ENCODE measurements around the gene SP8. TPM values are rescaled to one million over a fixed set of nuclear protein-coding genes. Genes with fewer than 3 reads are reported as not detected.
A peak's percentile ranks its signal among the peaks of the same experiment; 100 is the strongest.
"Not testable (repeated sequence)": the region's sequence is repeated elsewhere in the genome, so short reads cannot be mapped to it uniquely, and the experiment has no call there.

The SP8 gene
- total RNA-seq, result not detected

DNA sequence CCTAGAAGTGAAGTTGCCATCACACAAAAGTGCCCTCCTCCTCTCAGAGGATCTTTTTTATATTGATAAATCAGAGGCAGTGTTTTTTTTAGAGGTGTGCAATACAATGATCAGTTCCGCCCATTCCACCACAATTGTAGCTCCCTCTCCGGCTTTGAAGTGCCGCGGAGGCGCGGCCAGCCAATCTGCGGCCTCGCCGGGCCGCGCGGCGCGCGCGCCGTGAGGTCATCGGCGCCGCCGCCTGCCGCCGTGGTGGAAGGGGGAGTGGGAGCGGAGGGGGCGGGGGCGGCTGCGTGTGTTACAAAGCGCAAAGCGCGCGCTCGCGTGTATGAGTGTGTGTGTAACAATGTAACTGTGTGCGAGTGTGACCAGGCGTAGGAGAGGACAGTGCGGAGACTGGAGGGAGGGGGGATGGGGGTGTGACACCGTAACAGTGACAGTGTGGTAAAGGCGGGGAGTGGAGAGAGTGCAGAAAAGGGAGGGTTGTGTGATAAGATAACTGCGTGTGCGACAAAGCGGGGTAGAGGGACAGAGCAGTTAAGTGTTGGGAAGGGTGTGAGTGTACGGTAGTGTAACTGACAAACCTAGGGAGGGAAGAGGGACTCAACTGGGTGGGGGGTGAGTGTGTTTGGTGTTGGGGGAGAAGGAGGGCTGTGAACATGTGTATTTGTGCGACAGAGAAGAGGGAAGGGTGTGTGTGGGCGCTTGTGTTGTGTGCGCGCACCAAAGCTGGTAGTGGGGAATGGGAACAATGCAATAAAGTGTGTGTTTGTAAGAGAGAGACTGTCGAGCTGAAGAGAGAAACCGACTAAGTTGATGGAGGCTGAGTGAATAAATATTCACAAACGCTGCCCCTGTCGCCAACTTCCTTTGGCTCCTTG is at the start of gene SP8:
TSS of gene SP8 (minus strand) at position 108 of the 881 bp plus-strand sequence. CDS start at position 20, 88 bp downstream.
- POLR2A ChIA-PET, result no interaction called here
- CTCF ChIA-PET, result no interaction called here
- peak within 1 kb of the TSS; percentile 37 for H3K27ac Mint-ChIP-seq
- DNase-seq, result peak; percentile 64
- peaks cover 3% of the 10 kb centered on the region for H3K9me3 Mint-ChIP-seq (ENCODE audit: low read depth)
- H3K4me3 Mint-ChIP-seq, result peak within 1 kb of the TSS; percentile 66
- peaks cover 68% of the 10 kb centered on the region for H3K27me3 Mint-ChIP-seq
- H3K4me1 Mint-ChIP-seq, result peaks cover 26% of the 10 kb centered on the region
- ATAC-seq, result peak; percentile 72
- intact Hi-C loops (cut with DNase I, micrococcal nuclease), result loop anchor here in 1 of 2 experiments (2.0 kb wide), 1 partner anchor 640 kb away; no protein-coding TSS in a partner anchor
- H3K36me3 Mint-ChIP-seq (ENCODE audit: low read depth), result peaks cover 9% of the 10 kb centered on the region

DNA sequence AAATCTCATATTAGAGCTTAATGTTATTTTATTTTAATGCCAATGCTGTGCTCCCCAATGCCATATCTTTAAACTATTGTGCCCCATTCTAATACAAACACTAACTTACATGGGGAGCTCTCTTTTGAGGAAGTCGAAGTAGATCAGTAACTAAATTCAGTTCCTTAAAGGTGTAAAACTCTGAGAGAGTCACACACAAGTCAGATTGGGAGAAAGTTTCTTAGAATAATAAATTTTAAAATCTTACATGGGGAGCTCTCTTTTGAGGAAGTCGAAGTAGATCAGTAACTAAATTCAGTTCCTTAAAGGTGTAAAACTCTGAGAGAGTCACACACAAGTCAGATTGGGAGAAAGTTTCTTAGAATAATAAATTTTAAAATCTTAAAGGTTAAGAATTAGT is 49.7 kb upstream of the SP8 start:
- DNase-seq; H3K27ac Mint-ChIP-seq; ATAC-seq; H3K27me3 Mint-ChIP-seq; CTCF ChIA-PET; intact Hi-C loops (cut with DNase I, micrococcal nuclease); H3K4me1 Mint-ChIP-seq; H3K36me3 Mint-ChIP-seq (ENCODE audit: low read depth); H3K9me3 Mint-ChIP-seq (ENCODE audit: low read depth); H3K4me3 Mint-ChIP-seq; POLR2A ChIA-PET: not testable (repeated sequence)

GRCh38 chr7:20835111-20835750 is 48.5 kb upstream of the SP8 start:
- no peaks in the 10 kb centered on the region for H3K9me3 Mint-ChIP-seq (ENCODE audit: low read depth)
- CTCF ChIA-PET, result no interaction called here
- H3K27me3 Mint-ChIP-seq, result peaks cover 10% of the 10 kb centered on the region
- H3K4me1 Mint-ChIP-seq, result no peaks in the 10 kb centered on the region
- DNase-seq, result no peak
- POLR2A ChIA-PET, result no interaction called here
- H3K4me3 Mint-ChIP-seq, result no peak overlapping the region
- intact Hi-C loops (cut with DNase I, micrococcal nuclease), result no loop called here
- H3K36me3 Mint-ChIP-seq (ENCODE audit: low read depth), result no peaks in the 10 kb centered on the region
- ATAC-seq, result no peak
- H3K27ac Mint-ChIP-seq, result no peak overlapping the region

GRCh38 chr7:20834656-20835055 is 48.0 kb upstream of the SP8 start:
- no peaks in the 10 kb centered on the region for H3K36me3 Mint-ChIP-seq (ENCODE audit: low read depth)
- H3K27me3 Mint-ChIP-seq, result peaks cover 10% of the 10 kb centered on the region
- no peak for ATAC-seq
- ChIA-PET POLR2A (no interaction called here), CTCF (no interaction called here)
- intact Hi-C loops (cut with DNase I, micrococcal nuclease), result no loop called here
- DNase-seq, result no peak
- H3K27ac Mint-ChIP-seq, result no peak overlapping the region
- H3K4me3 Mint-ChIP-seq, result no peak overlapping the region
- H3K4me1 Mint-ChIP-seq, result no peaks in the 10 kb centered on the region
- no peaks in the 10 kb centered on the region for H3K9me3 Mint-ChIP-seq (ENCODE audit: low read depth)

DNA sequence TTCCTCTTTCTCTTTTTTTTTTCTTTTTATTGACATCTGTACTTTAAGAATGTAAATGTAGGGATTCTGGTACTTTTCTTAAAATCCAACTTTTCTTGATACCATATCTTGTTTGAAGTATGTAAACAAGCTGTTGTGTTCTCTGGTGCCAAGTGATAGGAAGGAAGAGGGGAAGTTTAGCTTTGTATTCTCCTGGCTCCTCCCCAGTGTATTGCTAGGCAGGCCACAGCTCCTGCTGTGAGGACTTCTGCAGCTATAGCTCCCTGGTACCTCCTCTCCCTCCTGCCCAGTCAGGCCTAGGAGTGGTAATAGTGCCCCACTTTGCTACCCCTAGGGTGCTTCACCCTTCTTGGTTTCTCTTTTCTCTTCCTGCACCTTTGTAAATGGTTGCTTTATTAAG is 45.3 kb upstream of the SP8 start:
- ChIA-PET CTCF (interaction anchor here (1.5 kb wide), 1 partner anchor 31 kb away, joined by 3 read pairs; no protein-coding TSS in a partner anchor), POLR2A (no interaction called here)
- no peaks in the 10 kb centered on the region for H3K4me1 Mint-ChIP-seq
- H3K27ac Mint-ChIP-seq, result no peak overlapping the region
- no peak for ATAC-seq
- H3K4me3 Mint-ChIP-seq, result no peak overlapping the region
- no peaks in the 10 kb centered on the region for H3K36me3 Mint-ChIP-seq (ENCODE audit: low read depth)
- intact Hi-C loops (cut with DNase I, micrococcal nuclease), result no loop called here
- peaks cover 10% of the 10 kb centered on the region for H3K27me3 Mint-ChIP-seq
- no peak for DNase-seq
- no peaks in the 10 kb centered on the region for H3K9me3 Mint-ChIP-seq (ENCODE audit: low read depth)

GRCh38 chr7:20831451-20831850 is 44.8 kb upstream of the SP8 start:
- no peak overlapping the region for H3K4me3 Mint-ChIP-seq
- DNase-seq (no peak), ATAC-seq (no peak)
- no peaks in the 10 kb centered on the region for H3K9me3 Mint-ChIP-seq (ENCODE audit: low read depth)
- H3K27ac Mint-ChIP-seq, result no peak overlapping the region
- peaks cover 10% of the 10 kb centered on the region for H3K27me3 Mint-ChIP-seq
- POLR2A ChIA-PET, result no interaction called here
- intact Hi-C loops (cut with DNase I, micrococcal nuclease), result no loop called here
- CTCF ChIA-PET, result interaction anchor here (1.5 kb wide), 1 partner anchor 31 kb away, joined by 3 read pairs; no protein-coding TSS in a partner anchor
- no peaks in the 10 kb centered on the region for H3K36me3 Mint-ChIP-seq (ENCODE audit: low read depth)
- H3K4me1 Mint-ChIP-seq, result no peaks in the 10 kb centered on the region

GRCh38 chr7:20828947-20829346 is 42.3 kb upstream of the SP8 start:
- POLR2A ChIA-PET, result no interaction called here
- no peak for DNase-seq
- Mint-ChIP-seq H3K4me1 (no peaks in the 10 kb centered on the region), H3K9me3 (ENCODE audit: low read depth) (no peaks in the 10 kb centered on the region), H3K27me3 (peaks cover 10% of the 10 kb centered on the region), H3K27ac (no peak overlapping the region), H3K36me3 (ENCODE audit: low read depth) (no peaks in the 10 kb centered on the region), H3K4me3 (no peak overlapping the region)
- CTCF ChIA-PET, result no interaction called here
- no peak for ATAC-seq
- intact Hi-C loops (cut with DNase I, micrococcal nuclease), result no loop called here

DNA sequence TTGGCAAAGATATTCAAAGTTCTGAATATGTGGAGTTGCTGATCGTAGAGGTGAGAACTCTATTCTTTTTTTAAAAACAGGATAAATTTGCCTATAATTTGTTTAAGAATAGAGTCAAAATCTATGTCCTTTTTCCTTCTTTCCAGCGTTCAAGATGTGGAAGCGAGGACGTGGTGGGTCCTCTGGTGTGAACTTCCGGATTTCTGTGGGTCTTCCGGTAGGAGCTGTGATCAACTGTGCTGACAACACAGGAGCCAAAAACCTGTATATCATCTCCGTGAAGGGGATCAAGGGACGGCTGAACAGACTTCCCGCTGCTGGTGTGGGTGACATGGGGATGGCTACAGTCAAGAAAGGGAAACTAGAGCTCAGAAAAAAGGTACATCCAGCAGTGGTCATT is 40.5 kb upstream of the SP8 start:
- intact Hi-C loops (cut with DNase I, micrococcal nuclease), result no loop called here
- Mint-ChIP-seq H3K27me3 (peaks cover 5% of the 10 kb centered on the region), H3K36me3 (ENCODE audit: low read depth) (no peaks in the 10 kb centered on the region), H3K4me1 (no peaks in the 10 kb centered on the region), H3K4me3 (no peak overlapping the region), H3K9me3 (ENCODE audit: low read depth) (no peaks in the 10 kb centered on the region), H3K27ac (no peak overlapping the region)
- ChIA-PET CTCF (no interaction called here), POLR2A (no interaction called here)
- ATAC-seq, result no peak
- no peak for DNase-seq

DNA sequence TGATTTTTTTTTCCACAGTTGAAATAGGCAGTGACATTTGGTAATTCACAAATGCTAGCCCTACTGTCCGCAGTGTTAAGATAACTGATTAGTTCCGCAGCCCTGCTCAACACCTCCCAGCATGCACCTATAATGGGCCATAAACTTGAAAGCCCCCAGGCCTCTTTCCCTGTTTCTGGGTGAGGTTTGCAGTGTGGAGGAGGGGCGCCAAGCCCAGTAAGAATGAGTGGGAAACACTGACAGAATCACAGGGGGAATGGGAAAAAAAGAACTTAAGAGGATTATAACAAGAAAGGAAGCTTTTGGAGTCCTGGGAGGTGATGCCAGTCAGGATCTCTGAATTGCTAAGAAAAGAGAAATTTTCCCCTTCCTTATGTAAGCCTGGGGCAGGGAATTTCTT is 39.6 kb upstream of the SP8 start:
- no peaks in the 10 kb centered on the region for H3K4me1 Mint-ChIP-seq
- H3K27me3 Mint-ChIP-seq, result peaks cover 2% of the 10 kb centered on the region
- CTCF ChIA-PET, result interaction anchor here (0.6 kb wide), 2 partner anchors 19 to 457 kb away, joined by 4 read pairs; no protein-coding TSS in a partner anchor
- intact Hi-C loops (cut with DNase I, micrococcal nuclease), result no loop called here
- H3K9me3 Mint-ChIP-seq (ENCODE audit: low read depth), result no peaks in the 10 kb centered on the region
- no peak overlapping the region for H3K27ac Mint-ChIP-seq
- H3K4me3 Mint-ChIP-seq, result no peak overlapping the region
- ATAC-seq (no peak), DNase-seq (no peak)
- no peaks in the 10 kb centered on the region for H3K36me3 Mint-ChIP-seq (ENCODE audit: low read depth)
- POLR2A ChIA-PET, result no interaction called here

DNA sequence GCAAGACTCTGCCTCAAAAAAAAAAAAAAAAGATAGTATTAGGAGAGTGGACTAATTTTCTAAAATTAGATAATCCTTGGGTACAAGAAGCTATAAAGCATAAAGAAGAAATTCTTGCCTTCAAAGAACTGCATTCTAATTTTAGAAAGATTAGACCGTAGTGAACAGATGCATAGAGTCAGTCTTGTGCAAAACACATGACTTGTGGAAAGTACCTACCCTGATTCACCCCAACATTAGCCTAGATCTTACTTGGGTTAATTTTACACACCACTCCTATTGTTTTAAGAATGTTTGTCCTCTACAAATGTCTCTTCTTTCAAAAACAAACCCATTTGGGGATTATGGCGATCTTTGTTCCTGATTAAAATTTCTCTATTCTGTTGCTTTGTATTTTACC is 38.9 kb upstream of the SP8 start:
- H3K36me3 Mint-ChIP-seq (ENCODE audit: low read depth), result no peaks in the 10 kb centered on the region
- ATAC-seq (no peak), DNase-seq (no peak)
- no peaks in the 10 kb centered on the region for H3K9me3 Mint-ChIP-seq (ENCODE audit: low read depth)
- POLR2A ChIA-PET, result no interaction called here
- CTCF ChIA-PET, result interaction anchor here (0.6 kb wide), 1 partner anchor 458 kb away, joined by 4 read pairs; no protein-coding TSS in a partner anchor
- no peak overlapping the region for H3K27ac Mint-ChIP-seq
- no peaks in the 10 kb centered on the region for H3K4me1 Mint-ChIP-seq
- no peak overlapping the region for H3K4me3 Mint-ChIP-seq
- intact Hi-C loops (cut with DNase I, micrococcal nuclease), result no loop called here
- H3K27me3 Mint-ChIP-seq, result no peaks in the 10 kb centered on the region

DNA sequence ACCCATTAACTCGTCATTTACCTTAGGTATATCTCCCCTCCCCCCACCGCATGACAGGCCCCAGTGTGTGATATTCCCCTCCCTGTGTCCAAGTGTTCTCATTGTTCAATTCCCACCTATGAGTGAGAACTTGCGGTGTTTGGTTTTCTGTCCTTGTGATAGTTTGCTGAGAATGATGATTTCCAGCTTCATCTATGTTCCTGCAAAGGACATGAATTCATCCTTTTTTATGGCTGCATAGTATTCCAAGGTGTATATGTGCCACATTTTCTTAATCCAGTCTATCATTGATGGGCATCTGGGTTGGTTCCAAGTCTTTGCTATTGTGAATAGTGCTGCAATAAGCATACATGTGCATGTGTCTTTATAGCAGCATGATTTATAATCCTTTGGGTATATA is 34.7 kb upstream of the SP8 start:
- intact Hi-C loops (cut with DNase I, micrococcal nuclease); DNase-seq; H3K36me3 Mint-ChIP-seq (ENCODE audit: low read depth); ATAC-seq; H3K27me3 Mint-ChIP-seq; H3K9me3 Mint-ChIP-seq (ENCODE audit: low read depth); H3K4me1 Mint-ChIP-seq; H3K4me3 Mint-ChIP-seq; POLR2A ChIA-PET; H3K27ac Mint-ChIP-seq; CTCF ChIA-PET: not testable (repeated sequence)

DNA sequence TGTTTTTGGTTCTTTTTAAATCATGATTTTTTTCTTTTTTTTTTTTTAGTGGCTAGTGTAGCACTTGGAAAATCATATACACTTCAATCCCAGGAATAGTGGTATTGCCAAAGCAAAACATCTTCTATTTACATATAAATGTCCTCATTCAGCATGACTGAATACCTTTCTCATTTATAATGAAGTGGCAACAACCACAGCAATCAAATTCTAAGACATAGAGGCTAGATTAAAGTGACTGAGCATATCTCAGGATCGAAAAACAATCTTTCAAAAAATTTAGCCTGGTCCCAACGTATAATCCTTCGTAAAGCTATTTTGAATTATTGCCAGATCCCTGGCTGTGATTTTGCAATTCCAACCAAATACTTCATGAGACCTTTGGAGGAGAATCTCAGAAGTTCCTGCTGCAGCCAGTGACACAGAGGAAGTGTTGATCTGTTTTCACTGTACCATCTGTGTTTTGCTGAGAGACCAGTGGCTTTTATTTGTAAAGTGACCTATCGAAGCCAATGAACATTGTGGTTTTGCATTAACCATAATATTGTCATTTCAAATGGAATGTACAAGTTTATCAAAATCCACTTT is 29.8 kb upstream of the SP8 start:
- no peak overlapping the region for H3K4me3 Mint-ChIP-seq

More for the DNA sequence above, 29.8 kb upstream of the SP8 start:
- ChIA-PET POLR2A (no interaction called here), CTCF (no interaction called here)
- Mint-ChIP-seq H3K9me3 (ENCODE audit: low read depth) (no peaks in the 10 kb centered on the region), H3K27me3 (no peaks in the 10 kb centered on the region), H3K27ac (no peak overlapping the region), H3K36me3 (ENCODE audit: low read depth) (no peaks in the 10 kb centered on the region), H3K4me1 (no peaks in the 10 kb centered on the region)
- no peak for DNase-seq
- intact Hi-C loops (cut with DNase I, micrococcal nuclease), result no loop called here
- ATAC-seq, result no peak

Data from activated CD4-positive, alpha-beta T cell treated with anti-CD3 and anti-CD28 coated beads for 36 hours (primary cell).